Adrenal gland (tissue), 5 donors: ENCODE measurements around the gene P2RY8.

ENCODE experiments used
- POLR2A ChIP-seq, 2 donors: fragments of 450-650 bp; IDR thresholded peaks; one replicate each; pipeline ENCODE4 v1.6.1; 2017; ENCODE audit warnings: antibody characterized with exemption in 2 of 2, mild to moderate bottlenecking in 2 of 2, moderate library complexity in 1 of 2
- TF ChIP-seq, protein P1 (sequence below), 6 experiments: fragments of 450-650 bp in 4 of 6; fragments of 200-600 bp in 2 of 6; sonication (generic) in 1 of 6; IDR thresholded peaks; 1 replicate in 5 of 6; 2 replicates in 1 of 6; pipeline versions ENCODE4 v1.5.1 to v1.8.0; 2016 to 2021; ENCODE audit warnings: antibody characterized with exemption in 6 of 6, mild to moderate bottlenecking in 2 of 6, moderate library complexity in 1 of 6
- donor health status: DM: no; HTN: no; CAD: no.

DNA sequence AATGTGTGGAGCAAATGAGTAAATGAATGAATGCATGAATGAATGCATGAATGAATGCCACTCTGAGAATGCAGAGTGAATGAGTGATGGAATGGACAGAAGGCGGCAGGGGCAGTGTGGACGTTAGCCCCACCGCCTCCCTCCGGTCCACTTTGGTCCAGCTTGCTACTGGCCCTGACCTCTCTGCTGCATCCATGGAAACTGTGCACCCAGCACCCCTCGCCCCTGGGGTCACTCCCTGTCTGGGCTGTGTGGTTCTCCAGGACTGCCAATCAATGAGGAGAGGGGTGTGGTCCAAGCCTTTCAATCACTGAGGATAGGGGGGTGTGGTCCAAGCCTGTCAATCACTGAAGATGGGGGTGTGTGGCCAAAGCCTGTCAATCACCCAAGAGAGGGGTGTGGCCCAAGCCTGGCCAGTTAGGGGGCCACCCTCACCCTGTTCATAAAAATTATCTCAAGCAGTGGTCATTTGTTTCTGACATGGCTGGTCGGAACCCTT is 45.1 kb downstream of the P2RY8 start:
- TF ChIP-seq, protein P1, sequence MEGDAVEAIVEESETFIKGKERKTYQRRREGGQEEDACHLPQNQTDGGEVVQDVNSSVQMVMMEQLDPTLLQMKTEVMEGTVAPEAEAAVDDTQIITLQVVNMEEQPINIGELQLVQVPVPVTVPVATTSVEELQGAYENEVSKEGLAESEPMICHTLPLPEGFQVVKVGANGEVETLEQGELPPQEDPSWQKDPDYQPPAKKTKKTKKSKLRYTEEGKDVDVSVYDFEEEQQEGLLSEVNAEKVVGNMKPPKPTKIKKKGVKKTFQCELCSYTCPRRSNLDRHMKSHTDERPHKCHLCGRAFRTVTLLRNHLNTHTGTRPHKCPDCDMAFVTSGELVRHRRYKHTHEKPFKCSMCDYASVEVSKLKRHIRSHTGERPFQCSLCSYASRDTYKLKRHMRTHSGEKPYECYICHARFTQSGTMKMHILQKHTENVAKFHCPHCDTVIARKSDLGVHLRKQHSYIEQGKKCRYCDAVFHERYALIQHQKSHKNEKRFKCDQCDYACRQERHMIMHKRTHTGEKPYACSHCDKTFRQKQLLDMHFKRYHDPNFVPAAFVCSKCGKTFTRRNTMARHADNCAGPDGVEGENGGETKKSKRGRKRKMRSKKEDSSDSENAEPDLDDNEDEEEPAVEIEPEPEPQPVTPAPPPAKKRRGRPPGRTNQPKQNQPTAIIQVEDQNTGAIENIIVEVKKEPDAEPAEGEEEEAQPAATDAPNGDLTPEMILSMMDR (IDR thresholded peaks at IDR 0.05) = no peak
- no peak for TF ChIP-seq POLR2A (IDR thresholded peaks at IDR 0.05)
